LNCaP clone FGC (cell line): ENCODE results near the gene PTPRE.

Experiments used
- DNase-seq: peaks from one replicate; pipeline ENCODE4 v3.0.0-alpha.2; 2011; ENCODE audit warnings: low read depth
- H3K4me3 ChIP-seq: 2 replicates; pipeline ENCODE4 v1.5.1; 2011; ENCODE audit warnings: mild to moderate bottlenecking, low read depth, low read length, control low read depth
- CTCF ChIP-seq: IDR thresholded peaks from 2 replicates; pipeline ENCODE4 v1.5.1; 2012; ENCODE audit warnings: mild to moderate bottlenecking; ENCODE audit not compliant: control insufficient read depth, insufficient read depth; ENCODE audit errors: extremely low read depth

PTPRE gene

GRCh38 chr10:128081222-128081621 lies 174.3 kb downstream of the PTPRE start:
- no peak for TF ChIP-seq CTCF
- DNase-seq, result no peak
- H3K4me3 ChIP-seq, result no peak overlapping the region

- DNase-seq, result no peak
- no peak for TF ChIP-seq CTCF
- no peak overlapping the region for H3K4me3 ChIP-seq
These were observed 174.8 kb downstream of the PTPRE start for GRCh38 chr10:128081720-128082119.

DNA sequence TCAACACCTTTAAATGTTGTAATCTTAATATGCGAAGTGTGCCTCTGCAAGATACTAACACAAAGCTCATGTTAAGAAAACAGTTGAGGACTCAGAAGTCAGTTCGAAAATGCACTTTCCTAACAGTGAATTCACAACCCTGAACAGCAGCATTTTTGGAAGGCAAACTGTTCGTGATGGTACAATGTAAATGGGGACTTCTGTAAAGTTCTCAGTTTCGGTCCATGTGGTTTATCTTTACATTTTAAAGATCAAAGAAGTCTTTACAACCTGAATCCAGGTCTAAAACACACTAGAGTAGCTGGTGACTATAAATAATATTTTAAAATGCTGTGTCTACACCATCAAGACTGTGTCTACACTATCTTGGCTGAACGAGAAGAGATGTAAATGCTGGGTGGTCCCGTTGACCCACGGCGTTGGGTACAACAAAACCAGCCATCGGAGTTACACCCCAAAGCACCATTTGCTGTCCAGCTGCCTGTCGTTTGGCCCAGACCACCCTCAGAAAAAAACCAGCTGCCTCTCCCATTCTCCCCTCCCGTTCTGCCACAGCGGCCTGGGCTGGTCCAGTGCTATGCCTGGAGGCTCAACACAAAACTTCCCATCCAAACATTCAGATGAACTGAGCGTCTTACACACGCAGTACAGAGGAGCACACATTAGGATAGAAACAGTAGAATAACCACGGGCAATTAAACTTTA lies 176.4 kb downstream of the PTPRE start:
- TF ChIP-seq CTCF, result no peak
- H3K4me3 ChIP-seq, result no peak overlapping the region
- DNase-seq, result no peak

DNA sequence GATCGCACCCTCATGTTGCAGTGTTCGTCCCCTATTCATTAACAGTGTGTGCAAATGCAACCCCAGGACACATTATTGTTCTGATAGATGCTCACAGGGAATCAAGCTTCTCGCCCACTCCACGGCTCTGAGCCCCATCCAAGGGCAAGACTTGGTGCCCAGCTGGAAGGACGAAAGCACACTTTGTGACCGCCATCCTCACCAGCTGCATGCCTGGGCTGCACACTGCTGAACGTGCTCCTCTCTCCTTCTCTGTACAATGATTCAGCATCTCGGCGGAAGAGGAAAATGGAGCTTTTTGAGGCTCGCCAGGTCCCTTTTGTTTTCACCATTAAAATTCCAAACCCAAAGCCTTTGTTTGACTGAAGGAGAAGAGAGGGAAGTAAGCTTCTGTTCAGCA lies 177.5 kb downstream of the PTPRE start:
- no peak for TF ChIP-seq CTCF
- no peak for DNase-seq
- no peak overlapping the region for H3K4me3 ChIP-seq

GRCh38 chr10:128084991-128085390 lies 178.1 kb downstream of the PTPRE start:
- no peak for TF ChIP-seq CTCF
- DNase-seq, result no peak
- no peak overlapping the region for H3K4me3 ChIP-seq

DNA sequence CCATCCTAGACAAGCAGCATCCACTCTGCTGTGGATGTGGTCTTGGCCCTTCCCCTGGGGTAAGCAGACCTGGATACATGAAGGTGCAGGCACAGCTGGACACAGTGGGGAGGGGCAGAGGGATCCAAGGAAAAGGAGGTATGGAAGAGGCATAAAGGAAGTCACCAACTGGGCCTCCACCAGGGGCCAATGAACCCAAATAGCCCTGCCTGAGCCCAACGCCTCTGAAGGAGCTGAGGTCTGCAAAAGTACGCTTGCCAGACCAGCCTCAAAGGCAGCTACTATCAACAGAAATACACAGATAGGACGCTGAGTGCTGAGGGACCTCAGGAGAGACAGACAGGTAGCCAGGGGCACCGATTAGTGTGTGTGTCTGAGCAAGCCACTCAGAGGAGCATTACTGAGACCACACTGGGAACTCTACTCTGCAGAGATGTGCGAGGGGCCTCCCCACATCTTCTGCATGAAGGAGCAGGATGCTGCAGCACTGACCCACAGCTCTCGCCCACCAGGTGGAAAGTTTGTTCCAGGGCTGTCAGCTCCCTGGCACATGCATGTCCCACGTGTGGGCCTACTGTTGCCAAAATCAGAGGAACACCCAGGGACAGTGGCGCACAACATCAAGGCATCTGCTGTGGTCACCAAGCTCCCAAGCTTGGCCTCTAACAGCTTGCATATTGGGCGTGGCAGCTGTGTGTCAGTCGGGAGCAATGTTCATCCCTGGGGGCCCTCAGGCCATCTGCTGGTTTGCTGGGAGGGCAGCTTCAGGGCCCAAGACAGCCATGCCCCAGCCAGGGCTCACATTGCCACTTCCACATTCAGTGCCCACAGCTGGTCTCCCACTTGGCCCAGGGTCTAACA lies 179.3 kb downstream of the PTPRE start:
- DNase-seq, result no peak
- no peak overlapping the region for H3K4me3 ChIP-seq
- TF ChIP-seq CTCF, result no peak
